NCI-H526 (cell line): ENCODE measurements around the gene NKIRAS1.
A peak's percentile ranks its signal among the peaks of the same experiment; 100 is the strongest.
"Not testable (repeated sequence)": the region's sequence is repeated elsewhere in the genome, so short reads cannot be mapped to it uniquely, and the experiment has no call there.

Experiments
- DNase-seq, 2 experiments: peaks; one replicate each; lab custom pipeline; 2025; lab: John Stamatoyannopoulos, UW

NKIRAS1 gene

DNA sequence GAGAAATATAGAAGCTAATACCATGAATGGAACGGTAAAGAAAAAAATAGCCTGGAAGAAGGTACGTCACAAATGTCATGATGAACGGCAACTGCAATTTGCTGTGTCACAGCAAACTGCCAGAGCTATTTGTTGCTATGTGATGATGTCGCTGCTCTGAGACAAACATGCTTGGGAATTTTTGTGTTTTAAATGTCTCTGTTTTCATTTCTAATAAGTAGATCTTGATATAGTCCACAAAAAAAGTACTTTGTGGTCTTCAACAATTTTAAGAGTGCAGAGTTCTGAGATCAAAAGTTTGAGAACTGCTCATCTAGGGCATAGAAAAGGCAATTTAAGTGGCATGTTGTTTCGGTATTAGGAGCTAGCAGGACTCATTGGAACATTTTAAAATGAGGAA lies 24.0 kb upstream of the NKIRAS1 start:
- no peak for DNase-seq

DNA sequence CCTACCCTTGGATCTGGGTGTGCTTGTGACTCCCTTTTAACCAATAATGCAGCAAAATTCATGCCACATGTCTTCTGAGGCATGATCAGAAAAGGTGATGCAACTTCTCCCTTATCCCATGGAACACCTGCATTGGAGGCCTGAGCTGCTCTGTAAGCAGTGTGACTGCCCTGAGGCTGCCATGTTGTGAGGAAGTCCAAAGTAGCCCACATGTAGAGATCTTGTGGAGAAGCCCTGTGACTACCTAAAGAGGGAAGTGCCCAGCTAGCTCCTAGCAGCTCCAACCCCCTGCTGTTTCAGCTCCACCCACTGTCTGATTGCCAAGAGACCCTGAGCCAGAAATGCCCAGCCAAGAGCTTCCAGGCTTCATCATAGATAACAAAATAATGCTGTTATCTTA lies 21.9 kb upstream of the NKIRAS1 start:
- no peak for DNase-seq

DNA sequence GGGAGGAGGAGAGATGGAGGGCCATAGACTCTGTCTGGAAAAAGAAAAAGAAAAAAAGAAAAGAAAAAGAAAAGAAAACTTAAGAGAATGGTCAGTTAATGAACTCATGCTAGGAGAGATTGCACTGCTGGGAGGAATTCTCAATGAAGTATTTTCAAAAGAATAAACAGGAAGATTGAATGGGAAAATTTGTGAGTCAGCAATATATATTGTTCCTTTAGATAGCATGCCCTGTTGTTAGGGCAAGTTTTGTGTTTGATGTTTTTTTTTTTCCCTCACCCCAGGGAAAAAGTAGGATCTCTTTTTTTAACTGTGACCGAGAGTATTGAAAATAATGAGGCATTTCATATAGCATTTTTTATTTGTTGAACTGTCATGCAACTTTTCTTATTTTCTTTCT lies 20.5 kb upstream of the NKIRAS1 start:
- DNase-seq: no peak

DNA sequence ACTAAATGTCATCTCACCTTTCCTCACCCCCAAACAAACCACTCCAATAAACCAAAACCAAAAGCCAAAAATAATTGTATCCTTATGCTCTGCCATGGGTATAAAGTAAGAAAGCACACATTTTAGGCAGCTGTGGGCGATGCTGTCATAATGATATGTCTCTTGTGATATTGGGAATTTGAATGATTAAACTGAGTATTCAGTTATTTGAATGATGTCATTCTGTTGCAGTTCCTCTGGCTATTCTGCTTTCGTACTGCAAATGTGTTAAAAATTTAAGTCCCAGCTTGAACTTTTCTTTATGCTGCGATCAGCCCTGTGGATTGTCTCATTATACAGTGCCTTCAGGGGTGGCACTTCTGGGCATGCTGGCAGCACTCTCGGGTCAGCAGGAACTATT lies 17.5 kb upstream of the NKIRAS1 start:
- no peak for DNase-seq

GRCh38 chr3:23932571-23932970 lies 15.8 kb upstream of the NKIRAS1 start:
- no peak for DNase-seq

DNA sequence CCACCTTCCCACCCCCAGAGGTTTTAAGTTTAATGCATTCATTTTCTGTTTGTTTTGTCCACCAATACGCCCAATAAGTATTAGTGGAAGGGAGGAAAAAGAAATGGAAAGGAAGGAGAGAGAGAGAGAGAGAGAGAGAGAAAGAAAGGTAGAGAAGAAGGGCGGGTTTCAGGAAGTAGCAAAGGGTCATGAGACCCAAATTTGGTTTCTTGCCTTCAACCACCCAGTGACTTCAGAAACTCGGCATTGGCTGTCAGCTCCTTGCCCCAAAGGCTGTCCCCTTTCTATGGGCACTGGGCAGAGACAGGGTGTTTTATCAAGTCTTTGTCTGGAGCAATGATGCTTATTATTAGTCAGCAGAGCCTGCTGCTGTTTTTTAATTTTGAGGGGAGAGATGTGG lies 14.8 kb upstream of the NKIRAS1 start:
- no peak for DNase-seq

DNA sequence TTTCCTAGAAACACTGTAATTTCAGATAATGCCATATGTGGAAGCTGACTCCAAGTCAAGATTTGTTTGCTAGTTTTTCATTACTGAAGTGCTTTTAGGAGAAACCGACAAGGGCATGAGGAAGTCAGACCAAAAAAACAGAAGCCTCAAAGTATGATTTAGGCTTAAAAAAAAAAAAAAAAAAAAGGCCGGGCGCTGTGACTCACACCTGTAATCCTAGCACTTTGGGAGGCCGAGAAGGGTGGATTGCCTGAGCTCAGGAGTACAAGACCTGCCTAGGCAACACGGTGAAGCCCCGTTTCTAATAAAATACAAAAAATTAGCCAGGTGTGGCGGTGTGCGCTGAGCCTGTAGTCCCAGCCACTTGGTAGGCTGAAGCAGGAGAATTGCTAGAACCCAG lies 11.7 kb upstream of the NKIRAS1 start:
- no peak for DNase-seq

DNA sequence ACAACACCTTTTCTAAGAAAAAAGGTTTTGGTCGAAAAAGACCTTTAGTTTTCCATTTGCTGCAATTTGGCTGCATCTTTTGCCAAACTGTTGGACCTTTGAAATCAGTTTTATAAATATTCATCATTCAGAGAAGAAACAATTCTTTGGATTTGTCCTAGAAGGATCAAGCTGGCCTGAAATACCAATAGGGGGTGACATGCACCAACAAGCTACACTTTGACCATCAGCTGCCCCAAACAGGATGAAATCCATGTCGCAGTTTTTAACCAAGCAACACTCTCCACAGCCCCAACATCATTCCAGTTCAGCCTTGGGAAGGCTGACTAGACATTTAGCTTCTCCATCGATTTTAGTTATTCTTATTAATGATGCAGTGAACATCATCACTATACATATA lies 9.9 kb upstream of the NKIRAS1 start:
- DNase-seq: no peak

GRCh38 chr3:23926246-23926645 lies 9.5 kb upstream of the NKIRAS1 start:
- DNase-seq: no peak

GRCh38 chr3:23923786-23924185 lies 7.0 kb upstream of the NKIRAS1 start:
- DNase-seq: peak in 1 of 2 experiments; percentile 7

- DNase-seq: no peak
These were observed 4.3 kb upstream of the NKIRAS1 start for GRCh38 chr3:23921052-23921511.

DNA sequence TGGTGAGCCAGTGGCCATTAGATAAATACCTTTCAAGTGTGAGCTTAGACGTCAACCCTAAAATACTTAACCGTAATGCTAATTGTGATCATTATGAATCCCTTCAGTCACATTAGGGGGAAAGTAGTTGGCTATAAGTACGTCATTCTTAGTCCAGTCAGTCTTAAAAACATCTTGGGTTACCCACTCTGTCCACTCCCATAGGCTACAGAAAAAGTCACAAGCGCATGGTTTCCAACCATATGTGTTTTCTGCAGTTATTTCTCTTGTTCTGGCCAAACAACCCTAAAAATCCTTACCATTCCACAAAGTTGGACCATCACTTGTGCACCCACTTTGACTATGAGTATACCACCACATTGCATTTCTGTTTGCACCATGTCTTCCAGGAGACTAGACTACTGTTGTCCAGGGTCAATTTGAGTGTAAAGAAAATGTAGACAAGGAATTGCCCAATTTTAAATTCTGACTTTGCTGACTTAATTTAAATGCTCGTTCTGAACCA lies 3.4 kb upstream of the NKIRAS1 start:
- DNase-seq: no peak

DNA sequence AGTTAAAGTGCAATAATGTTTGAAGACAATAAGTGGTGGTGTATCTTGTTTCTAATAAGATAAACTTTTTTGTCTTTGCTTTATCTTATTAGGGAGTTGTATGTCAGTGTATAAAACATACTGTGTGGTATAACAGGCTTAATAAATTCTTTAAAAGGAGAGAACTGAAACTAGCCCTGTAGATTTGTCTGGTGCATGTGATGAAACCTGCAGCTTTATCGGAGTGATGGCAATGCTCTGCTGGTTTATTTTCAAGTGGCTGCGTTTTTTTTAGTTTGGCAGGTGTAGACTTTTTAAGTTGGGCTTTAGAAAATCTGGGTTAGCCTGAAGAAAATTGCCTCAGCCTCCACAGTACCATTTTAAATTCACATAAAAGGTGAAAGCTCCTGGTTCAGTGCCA lies 2.8 kb upstream of the NKIRAS1 start:
- no peak for DNase-seq

GRCh38 chr3:23918331-23918730 lies 1.5 kb upstream of the NKIRAS1 start:
- not testable (repeated sequence) for DNase-seq

- peak; percentile 27 to 72 for DNase-seq
These were observed 1.0 kb upstream of the NKIRAS1 start for GRCh38 chr3:23917679-23918303.

GRCh38 chr3:23916152-23916885 lies 471 bp downstream of the NKIRAS1 start:
- DNase-seq: no peak

DNA sequence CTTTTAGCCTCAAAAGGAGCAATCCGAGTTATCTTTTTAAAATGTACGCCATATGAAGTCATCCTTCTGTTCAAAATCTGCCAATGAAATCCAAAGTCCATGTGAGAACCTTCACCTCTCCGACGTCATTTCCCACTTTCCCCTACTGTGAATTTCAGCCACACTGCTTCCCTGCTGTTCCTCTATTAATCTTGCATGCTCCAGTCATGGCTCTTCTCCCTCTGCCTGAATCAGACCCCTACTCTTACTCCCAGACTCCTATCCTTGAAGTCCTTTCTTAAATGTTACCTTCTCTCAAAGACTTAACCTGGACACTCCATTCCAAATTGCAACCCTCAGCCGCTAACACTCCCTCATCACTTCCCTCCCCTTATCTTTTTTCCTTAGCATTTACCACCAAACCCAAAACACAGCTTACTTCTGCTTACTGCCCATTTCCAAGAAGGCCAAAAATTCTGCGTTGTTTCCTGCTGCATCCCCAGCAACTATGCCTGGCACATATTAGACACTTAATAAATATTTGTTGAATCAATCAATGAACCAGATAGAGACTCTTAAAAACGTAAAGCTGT lies 1.2 kb downstream of the NKIRAS1 start:
- DNase-seq: no peak

- no peak for DNase-seq
These were observed 2.7 kb downstream of the NKIRAS1 start for GRCh38 chr3:23913873-23914743.

- DNase-seq: no peak
These were observed 3.6 kb downstream of the NKIRAS1 start for GRCh38 chr3:23913182-23913581.

DNA sequence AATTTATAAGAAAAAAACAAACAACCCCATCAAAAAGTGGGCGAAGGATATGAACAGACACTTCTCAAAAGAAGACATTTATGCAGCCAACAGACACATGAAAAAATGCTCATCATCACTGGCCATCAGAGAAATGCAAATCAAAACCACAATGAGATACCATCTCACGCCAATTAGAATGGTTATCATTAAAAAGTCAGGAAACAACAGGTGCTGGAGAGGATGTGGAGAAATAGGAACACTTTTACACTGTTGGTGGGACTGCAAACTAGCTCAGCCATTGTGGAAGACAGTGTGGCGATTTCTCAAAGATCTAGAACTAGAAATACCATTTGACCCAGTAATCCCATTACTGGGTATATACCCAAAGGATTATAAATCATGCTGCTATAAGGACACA lies 4.5 kb downstream of the NKIRAS1 start:
- not testable (repeated sequence) for DNase-seq

DNA sequence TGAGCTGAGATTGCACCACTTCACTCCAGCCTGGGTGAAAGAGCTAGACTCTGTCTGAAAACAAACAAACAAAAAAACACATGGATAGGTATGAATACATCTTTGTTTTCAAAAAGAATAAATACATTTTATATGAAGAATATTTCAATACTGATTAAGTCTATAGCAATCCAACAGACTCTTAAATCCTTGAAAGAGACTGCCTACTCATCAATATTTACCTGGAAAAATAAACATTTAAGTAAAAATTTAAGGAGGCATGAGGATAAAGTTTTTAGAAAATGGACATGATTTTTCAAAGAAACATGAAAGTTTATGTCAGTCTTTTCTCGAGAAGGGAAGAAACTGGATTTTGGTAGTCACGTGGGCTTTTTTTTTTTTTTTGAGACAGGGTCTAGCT lies 5.4 kb downstream of the NKIRAS1 start:
- DNase-seq: no peak

- DNase-seq: no peak
These were observed 7.4 kb downstream of the NKIRAS1 start for GRCh38 chr3:23909341-23909740.
